RKO (cell line): Measurements from ENCODE around the gene INPP5E.

Source experiments
- DNase-seq: peaks from one replicate; pipeline ENCODE4 v3.0.0-alpha.2; 2016; ENCODE audit warnings: low spot score

Gene INPP5E

DNA sequence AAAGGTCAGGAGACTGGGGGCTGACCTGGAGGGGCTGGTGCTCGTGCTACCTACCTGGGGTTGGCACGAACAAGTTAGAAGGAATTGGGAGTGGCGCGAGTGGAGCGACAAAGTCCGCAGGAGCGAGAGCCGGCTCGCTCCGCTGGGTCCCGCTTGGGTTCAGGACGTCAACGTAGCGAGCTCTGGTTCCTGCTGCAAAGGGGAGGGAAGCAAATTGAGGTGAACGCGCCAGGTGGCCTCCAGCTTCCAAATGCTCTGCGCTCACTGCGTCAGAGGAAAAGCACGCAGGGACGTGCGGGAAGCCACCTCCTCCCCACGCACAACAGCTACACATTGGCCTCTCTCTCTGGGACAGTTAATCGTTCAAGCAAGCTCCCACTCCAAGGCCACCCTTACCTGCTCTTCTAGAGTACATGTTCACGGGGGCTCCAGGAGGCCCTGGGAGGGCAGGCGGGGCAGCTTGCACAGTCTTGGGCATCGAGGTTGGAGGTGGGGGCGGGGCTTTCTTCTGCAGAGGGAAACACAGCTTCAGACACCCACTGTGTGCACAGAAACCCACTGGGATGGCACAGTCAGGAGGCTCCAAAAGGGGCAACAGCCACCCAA lies 7.6 kb upstream of the INPP5E start:
- DNase-seq, result no peak

DNA sequence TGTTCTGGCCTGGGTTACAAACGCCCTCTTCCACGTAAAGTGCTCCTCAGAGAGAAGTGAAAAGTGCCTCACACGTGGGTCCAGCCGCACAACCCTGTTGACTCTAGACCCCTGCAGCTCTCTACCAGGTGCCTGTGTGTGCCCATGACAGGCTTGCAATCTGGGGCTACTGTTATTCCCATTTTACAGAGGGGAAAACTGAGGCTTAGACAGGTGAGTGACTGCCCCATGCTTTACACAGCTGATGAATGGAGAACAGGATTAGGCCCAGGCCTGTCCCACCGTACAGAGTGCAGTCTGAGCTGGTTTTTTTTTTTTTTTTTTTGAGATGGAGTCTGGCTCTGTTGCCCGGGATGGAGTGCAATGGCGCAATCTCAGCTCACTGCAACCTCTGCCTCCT lies 6.2 kb upstream of the INPP5E start:
- no peak for DNase-seq

DNA sequence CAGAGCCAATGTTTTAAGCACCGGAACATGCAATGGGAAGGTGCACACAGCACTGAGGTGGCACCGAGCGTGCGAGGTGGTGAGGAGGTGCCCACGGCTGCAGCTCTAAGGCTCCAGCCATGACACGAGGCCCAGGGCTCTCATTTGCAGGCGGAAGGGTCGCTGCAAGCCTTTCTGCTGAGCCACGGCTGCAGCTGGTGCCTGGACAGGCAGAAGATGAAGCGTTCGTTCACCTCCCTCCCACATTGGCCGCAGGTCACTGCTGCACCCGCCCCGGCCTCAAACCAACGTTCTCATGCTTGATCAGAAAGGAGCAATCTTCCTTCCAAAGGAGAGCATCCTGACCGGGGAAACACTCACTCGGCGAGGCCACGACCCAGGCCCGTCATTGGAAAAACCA lies 4.5 kb upstream of the INPP5E start:
- DNase-seq, result no peak

DNA sequence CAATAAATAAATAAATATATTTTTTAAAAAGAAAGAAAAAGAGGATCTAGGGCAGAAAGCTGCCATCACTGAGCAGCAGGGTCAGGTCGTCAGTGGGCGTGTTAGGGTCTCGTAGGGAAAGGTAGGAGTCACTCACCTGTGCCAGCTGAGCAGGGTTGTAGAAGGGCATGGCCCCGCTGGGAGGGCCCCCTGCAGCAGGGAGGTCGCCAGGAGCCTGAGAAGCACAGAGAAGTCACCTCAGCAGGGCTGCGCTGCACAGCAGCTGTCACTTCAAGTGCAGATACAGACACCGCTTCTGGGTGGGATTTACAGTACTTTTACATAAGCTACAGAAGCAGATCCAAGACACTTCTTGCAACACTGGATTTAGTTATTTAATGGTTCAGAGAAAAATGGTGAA lies 4.0 kb upstream of the INPP5E start:
- DNase-seq, result no peak

DNA sequence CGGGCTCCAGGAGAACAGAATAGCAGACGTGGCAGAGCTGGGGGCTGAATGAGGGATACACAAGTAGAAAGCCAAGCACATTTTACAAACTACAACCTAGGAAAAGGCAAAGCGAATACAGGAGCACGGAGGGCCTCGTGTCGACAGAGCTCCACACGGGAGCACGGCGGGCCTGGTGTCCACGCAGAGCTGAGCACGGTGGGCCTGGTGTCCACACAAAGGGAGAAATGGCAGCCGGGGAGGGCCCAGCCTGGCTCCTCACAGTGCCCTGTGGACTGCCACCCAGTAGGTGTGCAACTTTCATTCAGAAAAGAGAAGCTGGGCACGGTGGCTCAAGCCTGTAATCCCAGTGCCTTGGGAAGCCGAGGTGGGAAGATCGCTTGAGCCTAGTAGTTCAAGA lies 3.4 kb upstream of the INPP5E start:
- DNase-seq, result no peak

DNA sequence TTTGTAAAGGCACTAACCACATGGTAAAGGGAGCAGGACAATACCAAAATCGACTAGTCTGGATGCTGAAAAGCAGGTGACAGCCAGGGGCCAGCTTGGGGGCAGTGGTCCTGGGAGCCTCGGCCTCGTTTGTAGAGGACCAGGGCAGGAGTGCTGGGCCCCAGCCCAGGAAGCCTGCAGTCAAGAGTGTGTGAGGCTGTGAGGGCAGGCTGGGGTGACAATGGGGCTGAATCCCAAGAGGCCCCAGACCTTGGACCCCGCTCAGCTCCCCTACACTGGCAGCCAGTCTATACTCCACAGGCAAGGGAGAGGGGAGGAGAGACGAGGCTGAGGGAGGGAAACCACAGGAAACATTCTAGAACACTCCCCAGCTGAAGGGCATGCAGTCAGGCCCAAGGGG lies 2.6 kb upstream of the INPP5E start:
- DNase-seq, result no peak

DNA sequence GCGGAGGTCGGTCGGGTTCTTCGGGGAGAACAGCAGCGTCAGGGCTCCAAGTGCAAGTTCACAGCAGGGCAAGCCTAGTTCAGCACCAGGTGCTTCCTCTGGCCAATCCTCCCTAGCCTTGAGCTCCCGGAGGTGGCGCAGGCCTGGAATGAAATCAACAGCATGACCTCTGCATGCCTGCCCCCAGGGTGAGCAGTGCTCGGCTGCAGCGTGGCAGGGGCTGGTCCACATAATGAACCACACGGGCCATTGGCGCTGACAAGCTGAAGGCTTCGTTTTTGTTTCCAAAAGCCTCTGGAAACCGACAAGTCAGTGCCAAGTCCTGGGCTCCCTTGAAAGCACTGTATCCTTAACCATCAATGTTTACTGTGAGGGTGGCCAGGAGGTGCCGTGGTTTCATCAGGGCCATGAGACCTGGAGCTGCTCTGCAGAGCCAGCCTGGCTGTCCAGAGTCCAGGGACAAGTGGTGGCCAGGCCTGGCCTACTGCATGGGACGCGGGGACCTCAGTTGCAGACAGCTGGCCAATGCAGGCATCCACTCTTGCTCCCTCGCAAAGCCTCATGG lies 2.1 kb upstream of the INPP5E start:
- DNase-seq, result no peak

DNA sequence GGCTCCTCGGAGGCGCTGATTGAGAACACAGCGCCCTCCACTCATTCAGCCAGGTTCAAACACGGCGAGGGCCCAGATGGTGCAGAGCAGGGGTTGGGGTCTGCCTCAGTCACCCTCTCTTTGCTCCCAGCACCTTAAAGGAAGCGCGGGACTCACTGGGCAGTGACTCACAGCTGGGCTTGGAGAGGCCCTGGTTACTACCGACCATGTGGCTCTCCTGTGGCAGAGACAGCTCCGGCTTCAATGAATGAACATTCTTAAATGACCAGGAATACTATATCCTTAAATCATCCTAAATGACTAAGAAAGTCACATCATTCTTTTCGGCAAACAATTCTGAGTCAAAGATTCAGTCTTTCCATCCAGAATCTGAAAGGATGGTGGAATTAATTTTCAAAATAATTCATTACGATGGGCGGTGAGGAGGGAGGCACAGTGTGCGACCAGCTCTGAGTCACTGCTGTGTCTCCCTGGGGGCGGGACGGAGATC lies 1.6 kb upstream of the INPP5E start:
- DNase-seq, result peak; percentile 61

DNA sequence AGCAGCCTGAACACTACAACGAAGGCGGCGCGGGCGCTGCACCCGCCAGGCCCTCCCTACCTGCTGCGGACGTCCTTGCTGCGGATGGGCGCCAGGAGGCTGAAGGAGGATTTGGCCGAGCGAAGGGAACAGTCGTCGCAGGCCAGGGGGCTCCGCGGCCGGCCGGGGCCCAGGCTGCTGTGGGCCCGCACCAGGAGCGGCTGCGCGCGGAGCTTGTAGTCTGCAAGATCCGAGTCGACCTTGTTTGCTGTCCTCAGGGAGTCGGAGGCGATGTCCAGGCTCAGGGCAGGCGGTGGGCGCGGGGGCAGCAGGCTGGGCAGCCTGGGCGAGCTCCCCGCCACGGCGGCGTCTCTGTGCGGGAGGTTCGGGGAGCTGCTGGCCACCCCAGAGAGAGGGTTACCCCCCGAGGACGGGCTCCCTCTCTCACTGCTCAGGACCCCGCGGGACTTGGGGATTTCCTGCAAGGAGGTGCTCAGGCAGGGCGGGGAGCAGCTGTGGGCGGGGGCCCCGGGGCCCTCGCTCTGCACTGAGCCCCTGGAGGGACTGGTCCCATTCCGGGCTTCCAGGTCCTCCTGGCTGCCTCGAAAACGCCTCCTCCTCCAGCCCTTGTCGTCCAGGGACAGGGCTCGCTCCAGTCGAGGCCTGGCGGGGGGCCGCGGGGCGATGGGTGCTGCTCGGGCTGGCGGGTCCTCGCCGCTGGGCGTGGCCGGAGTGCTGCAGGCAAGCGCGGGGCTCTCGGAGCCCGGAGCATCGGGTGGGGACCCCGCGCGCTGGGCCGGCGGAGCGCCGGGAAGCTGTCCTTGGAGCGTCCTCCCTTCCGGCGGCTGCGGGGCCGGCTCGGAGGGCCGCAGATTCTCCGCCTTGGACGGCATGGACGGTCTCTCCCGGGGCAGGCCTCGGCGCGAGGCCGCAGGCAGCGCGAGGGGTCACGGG lies 831 bp downstream of the INPP5E start:
- peak; percentile 64 for DNase-seq

DNA sequence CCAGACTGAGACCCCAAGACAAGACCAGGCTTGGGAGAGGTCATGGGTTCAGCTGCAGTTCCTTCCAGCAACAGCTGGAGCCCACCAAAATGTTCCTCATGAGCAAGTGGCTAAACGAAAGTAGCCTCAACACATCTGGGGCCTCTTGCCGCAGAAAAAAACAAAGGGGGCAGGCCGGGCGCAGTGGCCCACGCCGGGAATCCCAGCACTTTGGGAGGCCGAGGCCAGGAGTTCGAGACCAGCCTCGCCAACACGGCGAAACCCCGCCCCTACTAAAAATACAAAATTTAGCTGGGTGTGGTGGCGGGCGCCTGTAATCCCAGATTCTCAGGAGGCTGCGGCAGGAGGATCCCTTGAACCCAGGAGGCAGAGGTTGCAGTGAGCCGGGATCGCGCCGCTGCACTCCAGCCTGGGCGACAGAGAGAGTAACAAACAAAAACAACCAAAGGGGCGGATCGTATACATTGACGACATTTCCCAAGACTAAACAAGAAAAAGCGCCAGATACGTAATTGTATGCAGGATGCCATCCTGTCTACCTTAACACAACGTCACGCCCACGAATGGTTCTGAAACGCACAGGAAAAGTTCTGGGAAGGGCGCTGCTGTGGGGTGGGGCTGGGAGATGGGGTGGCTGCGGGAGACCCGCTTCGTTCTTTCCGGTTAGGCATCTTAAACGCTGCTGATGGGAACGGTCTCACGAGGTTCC lies 1.7 kb downstream of the INPP5E start:
- DNase-seq, result peak; percentile 75

DNA sequence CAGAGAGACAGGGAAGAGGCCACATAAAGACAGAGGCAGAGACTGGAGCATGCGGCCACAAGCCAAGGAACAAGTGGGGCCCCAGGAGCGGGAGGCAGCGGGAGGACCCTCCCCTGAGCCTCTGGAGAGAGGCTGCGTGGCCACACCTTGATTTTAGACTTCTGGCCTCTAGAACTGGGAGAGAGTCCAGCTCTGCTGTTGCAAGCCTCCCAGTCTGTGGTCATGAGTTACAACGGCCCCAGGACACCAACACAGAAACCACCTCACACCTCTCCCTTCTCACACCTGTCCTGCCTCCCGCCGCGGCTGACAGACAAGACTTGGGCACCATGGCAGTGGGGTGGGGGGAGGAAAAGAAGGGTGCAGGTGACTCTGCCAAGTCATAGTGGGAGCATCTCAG lies 2.2 kb downstream of the INPP5E start:
- no peak for DNase-seq

DNA sequence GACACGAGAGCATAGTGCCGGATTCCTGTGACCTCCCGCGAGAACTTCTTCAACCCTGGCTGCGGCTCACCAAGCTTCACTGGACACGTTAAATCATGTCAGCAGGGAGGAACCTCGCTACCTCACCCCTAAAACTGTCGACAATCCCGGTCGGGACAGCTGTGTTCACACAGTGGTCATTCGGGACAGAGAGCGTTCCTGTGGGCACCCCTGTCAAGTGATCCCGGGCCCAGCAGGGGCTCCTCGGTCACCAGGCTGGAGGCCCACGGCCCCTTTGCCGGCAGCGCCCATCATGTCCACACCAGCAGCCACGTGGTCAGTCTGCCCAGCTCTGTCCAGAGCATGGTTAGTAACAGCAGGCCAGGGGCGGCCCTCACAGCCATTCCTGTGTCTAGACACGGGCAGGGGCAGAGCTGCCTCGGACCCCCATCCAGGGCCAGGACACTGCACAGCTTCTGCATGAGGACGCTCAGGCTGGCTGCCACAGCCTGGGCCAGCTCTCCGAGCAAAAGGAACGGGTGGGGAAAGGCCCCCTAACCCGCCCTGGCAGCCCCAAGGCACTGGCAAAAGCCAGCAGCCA lies 3.5 kb downstream of the INPP5E start:
- no peak for DNase-seq

DNA sequence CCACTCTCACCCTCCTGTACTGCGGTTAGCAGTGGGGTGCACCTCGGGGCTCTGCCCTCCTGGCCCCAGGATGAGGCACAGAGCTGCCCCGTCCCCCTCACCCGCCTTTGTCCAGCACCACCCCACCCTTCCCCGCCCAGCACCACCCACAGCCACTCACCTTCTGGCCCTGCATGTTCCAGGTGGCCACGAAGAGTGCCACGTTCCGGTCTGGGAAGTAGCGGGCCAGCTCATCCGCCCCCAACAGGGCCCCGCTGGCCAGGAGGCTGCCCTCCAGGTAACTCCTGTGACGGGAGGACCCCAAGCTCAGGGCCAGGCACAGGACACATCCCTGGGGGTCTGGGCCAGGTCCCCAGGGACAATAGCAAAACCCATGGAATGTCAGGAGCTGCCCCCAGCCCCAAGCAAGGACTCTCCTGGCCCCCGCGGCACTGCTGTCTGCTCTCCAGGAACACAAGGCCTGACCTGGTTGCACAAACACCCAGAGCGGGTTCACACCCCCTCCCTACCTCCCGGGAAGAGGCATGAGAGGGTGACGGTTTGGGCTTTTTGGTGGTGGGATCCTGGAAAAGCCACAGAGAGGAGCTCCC lies 5.0 kb downstream of the INPP5E start:
- no peak for DNase-seq

DNA sequence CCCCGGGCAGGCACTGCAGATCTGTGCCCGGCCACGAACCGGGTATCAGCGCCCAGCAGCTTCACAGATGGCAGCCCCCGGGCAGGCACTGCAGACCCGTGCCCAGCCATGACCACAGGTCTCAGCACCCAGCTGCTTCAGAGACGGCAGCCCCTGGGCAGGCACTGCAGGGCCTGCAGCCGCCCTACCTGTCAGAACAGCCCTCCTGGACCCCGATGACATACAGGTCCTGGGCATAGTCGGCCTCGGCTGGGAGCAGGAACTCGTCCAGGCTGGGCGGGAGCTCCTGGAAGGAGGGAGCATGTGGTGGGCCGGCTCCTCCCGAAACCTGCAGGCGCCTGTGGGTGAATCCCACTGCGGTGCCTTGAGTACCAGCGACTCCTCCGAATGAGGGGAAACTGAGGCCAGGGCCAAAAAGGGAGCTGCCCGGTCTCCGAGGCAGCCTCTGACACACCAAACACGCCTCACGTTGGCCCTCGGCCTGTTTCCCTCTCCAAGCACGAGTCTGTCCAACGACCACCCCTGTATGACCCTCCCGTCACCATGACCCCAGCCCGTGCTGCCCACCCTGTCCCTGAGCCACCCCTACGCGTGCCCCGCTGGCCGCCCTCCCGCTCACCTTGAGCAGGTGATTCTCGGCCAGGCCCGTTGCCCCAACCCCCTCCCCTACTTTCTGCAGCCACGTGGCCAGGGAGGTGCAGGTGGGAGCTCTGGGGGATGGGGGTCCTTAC lies 5.6 kb downstream of the INPP5E start:
- no peak for DNase-seq

DNA sequence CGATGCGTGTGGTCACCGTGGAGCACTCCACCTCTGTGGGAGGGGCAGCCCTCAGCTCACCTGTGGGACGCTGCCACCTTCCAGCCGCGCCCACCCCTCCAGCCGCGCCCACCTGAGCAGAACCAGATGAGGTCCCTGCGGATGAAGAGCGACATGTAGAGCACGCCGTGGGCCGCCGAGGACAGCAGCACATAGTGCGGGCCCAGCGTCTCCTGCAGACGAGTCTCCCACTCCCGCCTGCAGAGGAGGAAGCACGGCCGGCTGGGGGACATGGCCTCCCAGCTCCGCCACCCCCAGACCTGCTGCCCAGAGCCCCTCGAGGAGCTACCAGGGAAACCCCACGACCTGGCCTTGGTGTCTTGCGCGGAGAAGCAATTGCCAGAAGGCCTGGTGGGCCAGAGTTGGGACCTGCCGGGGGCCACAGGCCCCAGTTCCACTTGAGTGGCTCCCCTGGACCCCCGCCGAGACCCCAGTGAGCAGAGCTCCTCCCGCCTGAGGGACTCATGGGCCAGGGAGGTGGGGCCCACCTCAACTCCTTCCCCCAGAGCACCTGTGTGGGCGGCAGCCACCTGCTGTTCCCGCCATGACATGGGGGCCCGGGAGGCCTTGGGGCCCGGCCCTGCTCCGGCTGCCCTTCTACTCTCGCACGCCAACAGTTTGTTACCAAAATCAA lies 6.5 kb downstream of the INPP5E start:
- no peak for DNase-seq

DNA sequence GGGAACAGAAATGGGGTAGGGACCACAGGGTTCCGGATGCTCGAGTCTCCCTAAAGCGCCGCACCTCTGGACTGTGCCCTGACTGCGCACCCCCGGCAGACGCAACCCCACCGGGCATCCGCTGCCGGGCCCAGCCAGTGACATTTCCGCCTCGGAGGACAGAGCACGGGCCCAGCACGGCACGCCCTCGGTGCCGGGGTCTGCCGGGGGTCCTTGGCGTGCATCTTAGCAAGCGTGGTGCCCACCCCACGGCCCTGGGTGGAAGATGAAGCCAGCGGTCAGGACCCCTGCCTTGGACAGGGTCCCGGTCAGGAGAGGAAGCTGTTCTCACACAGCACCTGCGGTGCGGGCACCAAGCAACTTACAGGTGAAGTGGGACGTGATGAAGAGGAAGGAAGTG lies 7.1 kb downstream of the INPP5E start:
- DNase-seq, result no peak

DNA sequence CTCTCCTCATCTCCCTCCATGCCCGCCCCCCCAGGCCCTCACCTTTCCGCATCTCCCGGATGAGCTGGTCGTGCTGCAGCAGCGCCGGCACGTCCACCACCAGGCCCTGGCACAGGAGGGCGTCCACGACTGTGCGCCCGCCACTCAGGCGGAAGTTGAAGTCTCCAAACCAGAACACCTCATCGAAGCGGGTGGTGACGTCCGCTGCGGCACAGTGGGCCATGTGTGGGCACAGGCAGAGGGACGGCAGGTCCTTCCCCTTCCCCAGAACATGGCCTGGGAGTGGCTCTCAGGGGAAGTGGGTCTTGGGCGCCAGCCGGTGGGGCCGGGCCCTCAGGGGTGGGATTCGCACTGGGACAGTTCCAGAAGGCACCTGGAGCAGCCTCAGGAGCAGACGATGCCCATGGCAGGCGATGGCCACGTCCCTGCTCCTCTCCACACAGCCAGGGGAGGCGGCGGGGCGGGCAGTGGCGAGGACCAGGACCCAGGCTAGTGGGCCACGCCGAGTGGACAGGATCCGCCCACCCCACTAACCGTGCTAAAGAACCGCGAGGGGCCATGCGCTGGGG lies 7.8 kb downstream of the INPP5E start:
- DNase-seq, result no peak

DNA sequence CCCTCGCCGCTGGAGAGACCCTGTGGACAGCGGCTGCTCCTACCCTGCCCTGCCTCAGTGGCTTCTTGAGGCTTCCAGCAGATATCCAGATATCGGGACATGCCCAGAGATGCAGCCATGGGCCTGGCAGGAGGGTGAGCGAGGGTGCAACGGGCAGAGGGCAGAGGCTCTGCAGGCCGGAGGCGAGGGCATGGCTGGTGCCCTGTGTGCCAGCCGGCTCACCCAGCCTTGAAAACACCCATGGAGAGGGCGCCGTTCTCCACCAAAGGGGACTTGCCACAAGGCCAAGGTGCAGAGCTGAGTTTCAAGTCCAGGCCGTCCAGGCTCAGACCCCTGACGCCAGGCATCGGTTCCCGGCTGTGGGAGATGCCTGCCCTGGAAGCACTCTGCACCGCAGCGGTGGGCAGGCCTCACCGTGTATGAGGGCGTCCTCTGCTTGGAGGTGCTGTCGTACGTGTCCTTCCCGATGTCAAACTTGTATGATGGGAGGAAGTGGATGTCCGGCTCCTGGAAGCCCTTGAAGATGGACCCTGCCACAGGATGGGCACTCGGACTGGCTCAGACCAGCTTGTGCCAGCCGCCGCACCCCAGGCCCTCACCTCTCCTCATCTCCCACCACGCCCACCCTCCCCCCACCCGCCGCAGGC lies 8.9 kb downstream of the INPP5E start:
- no peak for DNase-seq

DNA sequence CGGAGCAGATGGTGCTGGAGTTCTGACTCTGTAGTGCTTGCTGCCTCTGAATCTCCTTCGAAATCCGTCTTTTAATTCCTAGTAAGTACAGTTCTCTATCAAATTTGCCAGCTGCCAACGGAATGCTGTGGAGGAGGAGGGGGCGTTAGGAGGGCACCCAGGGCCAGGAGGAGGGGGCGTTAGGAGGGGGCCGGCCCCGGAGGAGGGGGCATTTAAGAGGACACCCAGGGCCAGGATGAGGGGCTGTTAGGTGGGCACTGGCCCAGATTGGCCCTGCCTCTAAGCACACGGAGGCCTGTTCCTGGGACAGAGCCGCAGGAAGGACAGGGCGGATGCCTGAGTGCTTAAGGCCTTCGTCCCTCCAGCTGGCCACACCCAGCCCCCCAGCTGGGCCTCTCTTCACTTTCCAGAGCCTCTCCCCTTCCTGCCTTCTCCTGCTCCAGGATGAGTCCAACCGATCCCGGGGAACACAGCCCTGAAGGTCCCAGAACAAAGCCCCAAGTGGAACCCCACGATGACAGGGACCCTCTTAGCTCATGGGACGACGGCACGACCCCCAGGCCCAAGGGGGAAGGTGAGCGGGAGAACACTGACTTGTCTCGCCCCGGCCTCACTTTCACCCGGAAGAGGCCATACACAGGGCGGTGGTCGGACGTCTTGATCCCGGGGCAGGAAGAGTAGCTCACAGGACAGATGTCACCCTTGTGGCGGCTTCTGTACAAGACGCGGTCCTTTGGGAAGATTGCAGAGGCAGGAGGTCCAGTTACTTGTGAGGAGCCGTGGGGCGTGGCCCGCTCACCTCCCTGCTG lies 9.8 kb downstream of the INPP5E start:
- no peak for DNase-seq
